GM19324 (cell line): ENCODE measurements around the gene TEX14.
"Not testable (repeated sequence)": the region's sequence is repeated elsewhere in the genome, so short reads cannot be mapped to it uniquely, and the experiment has no call there.

ENCODE experiments used
- ATAC-seq: cut with Tn5 transposase; IDR thresholded peaks from one replicate; pipeline ENCODE4 v1.9.1; 2021; ENCODE audit warnings: mild to moderate bottlenecking, moderate library complexity; ENCODE audit not compliant: unreplicated experiment, low FRiP score

The TEX14 gene

DNA sequence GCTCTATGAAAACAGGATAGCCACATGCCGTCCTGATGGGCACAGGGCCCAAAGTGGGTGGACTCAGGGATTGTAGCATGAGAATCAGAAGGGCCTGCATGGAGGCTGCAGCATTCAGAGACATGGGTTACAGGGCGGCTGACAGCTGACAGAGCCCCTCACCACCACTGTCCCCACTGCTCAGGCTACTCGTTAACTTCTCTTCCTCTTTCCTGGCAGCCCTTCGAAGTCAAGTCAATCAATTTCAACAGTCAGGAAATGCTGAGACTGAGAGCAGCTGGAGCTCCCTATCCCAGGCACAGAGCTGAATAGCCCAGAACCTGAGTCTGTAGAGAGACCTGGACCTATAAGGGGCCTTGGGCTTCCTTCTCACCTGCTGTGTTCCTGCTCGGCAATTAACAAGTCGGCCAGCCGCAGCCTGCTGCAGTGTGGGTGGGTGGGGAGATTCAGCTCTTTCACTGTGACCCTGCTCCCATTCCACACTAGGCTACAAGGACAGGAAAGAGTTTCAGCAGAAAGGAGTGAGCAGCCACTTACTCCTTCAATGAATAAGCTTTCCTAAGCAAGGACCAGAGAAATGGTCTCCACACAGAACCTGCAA lies 76.9 kb downstream of the TEX14 start:
- ATAC-seq: no peak

DNA sequence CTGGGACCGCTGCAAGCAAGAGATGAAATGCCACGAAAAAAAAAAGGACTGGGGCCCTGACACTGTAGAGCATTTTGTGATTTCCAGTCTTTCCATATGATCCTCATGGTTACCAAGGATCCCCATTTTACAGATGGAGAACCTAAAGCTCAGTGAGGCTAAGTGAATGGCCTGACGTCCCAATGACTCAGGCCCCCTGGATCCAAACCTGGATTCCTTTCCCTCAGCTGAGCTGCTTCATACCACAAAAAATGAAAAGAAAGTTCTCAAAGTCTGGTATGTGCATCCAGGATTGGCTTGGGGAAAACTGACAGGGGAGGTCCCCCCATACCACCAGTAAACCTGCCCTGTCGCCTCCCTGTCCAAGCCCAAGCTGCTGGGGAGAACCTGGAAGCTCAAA lies 80.5 kb downstream of the TEX14 start:
- no peak for ATAC-seq

DNA sequence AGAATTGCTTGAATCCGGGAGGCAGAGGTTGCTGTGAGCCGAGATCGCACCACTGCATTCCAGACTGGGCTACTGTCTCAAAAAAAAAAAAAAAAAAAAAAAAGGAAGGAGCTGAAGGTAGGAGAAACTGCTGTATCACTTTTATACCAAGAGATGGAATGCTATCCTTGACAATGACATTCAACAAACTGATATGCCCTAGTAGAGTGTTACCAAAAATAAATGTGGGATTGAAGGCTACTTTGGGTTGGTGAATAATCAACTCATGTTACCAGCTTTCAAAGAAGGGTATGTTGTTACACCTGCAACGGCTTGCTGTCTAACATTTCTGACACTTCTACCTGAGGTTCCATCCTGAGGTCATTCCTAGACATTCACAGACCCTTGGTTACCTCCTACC lies 84.9 kb downstream of the TEX14 start:
- ATAC-seq: no peak

DNA sequence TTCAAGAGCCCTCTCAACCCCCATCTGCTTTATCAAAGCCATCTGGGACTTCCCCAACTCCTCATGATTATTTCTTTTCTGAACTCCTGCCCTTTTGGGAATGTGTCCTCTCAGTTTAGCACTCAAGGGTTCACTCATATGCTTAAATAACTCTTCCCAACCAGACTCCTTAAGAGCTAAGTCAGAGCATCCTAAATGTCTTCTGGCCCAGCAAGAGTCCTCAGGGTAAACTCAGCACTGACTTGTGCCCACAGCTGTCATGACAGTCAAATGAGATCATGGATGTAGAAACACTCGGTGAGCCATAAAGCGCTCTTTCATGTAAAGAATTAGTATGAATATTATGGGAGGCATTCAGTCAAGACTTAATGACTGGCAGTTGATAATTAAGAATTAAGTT lies 85.9 kb downstream of the TEX14 start:
- ATAC-seq: no peak

DNA sequence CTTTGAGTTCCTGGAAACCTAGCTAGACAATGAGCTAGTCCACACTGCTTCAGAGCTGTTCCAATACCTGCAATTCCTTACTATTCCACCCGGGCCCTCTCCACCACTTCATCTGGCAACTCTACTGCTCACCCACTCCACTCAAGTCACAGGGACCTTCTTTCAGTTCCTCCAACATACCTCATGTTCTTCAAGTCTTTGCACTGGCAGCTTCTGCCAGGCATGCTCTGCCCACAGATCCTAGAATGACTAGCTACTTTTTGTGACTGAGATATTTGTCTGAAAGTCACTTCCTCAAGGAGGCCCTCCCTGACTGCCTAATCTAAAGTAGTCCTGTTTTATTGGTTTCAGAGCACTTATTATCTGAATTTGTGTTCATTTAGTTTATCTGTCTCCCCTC lies 86.4 kb downstream of the TEX14 start:
- no peak for ATAC-seq

DNA sequence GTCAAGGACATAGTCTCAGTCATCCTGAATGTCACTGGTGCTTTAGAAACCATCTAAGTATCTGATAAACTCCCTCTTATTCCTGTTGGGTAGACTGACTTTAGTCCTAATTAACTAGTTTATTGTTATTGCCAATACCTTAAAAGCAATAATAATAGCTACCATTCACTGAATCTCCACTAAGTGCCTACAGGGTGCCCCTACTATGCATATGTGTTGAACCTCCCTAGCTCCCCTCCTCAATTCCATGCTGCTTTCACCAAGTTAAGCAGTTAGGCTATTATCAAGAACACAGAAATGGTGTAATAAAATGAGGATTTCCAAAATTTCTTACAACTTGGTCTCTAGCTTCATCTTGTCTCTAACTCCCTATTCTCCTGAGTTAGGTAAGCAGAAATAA lies 89.9 kb downstream of the TEX14 start:
- ATAC-seq: no peak

DNA sequence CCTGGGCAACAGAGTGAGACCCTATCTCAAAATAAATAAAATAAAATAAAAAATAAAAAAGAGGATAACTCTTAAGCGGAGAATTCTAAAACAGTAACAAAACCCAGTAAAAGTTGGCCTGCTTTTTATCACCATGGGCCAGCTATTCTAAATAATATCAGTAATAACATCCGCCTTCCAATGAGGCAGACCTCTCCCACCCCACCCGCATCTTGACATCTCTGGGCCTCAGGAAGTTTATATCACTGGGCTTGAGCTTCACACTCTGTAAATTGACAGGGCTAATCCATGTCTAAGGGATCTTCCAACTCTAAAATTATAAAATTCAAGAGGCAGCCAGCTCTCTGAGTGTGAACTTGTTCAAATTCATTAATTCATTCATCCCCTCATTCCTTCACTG lies 94.5 kb downstream of the TEX14 start:
- ATAC-seq: no peak

DNA sequence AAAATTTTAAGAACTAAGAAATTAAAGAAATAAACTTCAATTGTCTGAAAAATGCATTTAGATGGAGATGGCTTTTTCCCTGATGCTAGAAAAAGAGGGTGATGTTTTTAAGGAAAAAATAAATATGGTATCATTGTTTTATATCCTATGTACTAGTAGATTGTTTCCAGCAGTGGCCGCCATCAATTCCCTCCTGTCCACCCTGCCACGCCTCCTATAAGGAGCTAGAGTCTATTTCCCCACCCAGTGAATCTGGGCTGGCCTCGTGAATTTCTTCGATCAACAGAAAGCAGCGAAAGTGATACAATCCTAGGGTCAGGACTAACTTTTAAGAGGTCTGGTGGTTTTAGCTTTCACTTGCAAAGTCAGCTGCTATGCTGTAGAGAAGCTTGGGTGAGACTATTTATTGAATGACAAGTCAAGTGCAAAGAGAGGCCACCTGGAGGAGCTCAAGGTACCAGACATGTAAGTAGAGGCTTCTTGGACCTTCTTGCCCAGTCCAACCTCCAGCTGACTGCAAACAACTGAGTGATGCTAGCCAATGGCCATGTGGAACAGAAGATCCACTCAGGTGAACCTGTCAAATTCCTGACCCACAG lies 96.6 kb downstream of the TEX14 start:
- no peak for ATAC-seq

DNA sequence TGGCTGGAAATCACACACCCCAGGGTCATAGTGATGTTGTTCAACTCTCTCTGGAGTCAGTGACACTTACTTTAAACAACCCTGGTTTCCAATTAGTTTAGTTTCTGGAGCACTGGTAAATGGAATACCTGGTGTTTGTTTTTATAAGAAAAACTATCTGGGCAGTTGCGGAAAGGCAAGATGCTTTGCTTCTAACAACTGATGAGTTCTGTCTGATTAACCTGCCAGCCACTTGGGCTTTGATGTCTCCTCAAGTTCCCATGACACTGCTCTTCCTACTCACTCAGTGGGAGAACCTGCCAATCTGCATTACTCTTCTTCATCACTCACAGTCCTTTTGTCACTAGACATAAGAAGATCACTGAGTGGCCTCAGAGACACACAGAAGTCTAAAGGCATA lies 98.7 kb downstream of the TEX14 start:
- no peak for ATAC-seq

DNA sequence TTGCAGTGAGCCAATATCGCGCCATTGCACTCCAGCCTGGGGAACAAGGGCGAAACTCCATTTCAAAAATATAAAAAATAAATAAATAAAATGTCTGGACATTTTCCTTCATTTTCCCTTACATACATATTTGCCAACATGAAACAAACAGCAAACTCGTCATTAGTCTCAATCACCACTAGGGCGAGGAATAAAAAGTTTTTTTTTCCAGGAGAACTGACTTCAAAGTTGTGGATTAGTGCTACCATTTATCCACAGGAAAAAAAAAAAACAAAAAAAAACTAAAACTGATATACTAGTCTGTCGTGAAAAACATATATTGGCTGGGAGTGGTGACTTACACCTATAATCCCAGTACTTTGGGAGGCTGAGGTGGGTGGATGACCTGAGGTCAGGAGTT lies 100.4 kb downstream of the TEX14 start:
- no peak for ATAC-seq

DNA sequence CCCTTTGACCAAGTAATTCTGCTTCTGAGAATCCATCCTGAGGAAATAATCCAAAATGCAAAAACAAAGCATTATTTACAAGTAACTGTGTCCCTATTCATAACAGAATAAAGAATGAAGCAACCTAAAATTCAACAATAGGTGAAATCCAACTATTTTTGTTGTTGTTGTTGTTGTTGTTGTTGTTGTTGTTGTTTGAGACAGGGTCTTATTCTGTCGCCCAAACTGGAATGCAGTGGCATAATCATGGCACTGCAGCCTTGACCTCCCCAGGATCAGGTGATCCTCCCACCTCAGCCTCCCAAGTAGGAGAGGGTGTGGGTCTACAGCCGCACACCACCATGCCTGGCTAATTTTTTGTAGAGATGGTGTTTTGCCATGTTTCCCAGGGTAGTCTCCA lies 101.5 kb downstream of the TEX14 start:
- no peak for ATAC-seq

DNA sequence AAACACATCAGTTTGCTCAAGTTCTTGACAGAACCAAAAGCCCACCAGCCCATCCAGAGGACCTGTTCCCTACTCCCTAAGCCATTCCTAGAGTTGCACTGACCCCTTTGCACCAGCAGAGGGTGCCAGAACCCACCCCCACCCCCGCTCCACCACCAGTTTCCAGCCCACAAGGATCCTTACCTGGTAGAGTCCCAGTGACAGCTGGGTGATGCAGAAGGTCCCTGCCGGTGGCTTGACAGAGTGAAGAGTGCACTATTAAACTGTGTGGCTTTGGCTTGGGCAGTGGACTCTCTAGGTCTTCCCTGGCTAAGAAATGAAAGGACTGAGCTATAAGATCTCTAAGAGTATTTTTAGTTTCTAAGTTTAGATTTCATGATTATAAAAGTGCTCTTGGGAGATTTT lies 104.1 kb downstream of the TEX14 start:
- ATAC-seq: no peak

DNA sequence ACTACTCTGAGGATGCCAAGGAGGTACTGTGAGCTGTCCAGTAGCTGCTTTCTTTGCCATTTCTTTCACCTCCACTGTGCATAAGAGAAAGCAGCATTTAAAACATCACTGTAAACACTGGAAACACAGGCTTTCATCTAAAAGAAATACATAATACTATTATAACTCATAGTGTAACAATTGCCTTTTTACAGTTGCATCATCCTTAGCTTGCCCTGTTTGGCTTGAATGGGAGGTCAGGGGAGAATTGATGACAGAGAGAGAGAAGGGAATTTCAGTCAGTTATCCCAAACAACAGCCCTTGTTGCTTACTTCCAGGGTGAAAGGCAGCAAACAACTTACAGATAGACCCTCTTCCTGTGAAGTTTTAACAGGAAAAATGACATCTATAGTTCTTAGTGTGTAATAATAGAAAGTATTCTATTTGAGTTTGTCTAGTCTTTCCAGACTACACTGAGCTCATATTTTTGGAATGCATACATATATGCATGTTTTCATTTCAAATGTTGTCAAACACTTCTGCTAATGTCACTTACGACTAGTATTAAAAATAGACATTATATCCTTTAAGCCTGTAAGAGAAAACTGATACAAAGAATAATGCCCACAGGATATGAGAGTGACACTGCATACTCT lies 105.7 kb downstream of the TEX14 start:
- ATAC-seq: no peak

DNA sequence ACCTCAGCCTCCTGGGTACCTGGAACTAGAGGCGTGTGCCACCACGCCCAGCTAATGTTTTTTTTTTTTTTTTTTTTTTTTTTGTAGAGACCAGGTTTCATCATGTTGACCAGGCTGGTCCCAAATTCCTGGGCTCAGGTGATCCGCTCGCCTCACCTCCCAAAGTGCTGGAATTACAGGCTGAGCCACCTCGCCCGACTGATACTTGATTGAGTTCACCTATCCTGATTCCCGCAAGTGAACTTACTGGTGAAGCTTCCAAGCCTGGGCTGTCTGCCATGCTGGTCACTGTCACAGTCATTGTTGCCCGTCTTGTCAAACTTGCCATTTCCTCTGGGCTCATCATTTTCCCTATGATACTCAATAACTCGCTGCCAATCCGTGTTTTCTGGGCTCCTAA lies 106.3 kb downstream of the TEX14 start:
- no peak for ATAC-seq

DNA sequence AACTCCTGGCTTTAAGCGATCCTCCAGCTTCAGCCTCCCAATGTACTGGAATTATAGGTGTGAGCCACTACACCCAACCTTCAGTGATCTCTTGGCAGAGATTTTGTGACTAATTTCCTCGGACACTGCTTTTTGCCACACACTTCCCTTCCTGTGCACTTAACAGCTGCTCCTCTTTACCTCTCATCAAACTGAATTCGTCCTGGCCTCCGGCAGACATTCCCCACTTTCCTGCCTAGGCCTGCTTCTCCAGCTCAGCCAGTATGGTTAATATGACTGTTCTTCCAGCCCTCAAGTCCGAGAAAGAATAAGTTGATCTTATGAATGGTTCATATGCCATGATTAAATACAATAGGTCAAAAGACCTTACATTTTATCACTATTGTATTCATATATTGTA lies 108.4 kb downstream of the TEX14 start:
- no peak for ATAC-seq

DNA sequence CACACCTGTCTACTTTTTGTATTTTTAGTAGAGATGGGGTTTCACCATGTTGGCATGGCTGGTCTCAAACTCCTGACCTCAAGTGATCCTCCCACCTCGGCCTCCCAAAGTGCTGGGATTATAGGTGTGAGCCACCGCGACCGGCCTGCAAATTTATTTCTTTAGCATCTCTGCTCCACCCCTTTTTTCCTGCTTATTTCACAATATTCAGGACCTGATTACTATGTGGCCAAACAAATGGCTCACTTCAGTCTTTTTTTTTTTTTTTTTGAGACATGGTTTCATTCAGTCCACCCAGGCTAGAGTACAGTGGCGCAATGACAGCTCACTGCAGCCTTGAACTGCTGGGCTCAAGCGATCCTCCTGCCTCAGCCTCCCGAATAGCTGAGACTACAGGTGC lies 109.1 kb downstream of the TEX14 start:
- ATAC-seq: not testable (repeated sequence)

DNA sequence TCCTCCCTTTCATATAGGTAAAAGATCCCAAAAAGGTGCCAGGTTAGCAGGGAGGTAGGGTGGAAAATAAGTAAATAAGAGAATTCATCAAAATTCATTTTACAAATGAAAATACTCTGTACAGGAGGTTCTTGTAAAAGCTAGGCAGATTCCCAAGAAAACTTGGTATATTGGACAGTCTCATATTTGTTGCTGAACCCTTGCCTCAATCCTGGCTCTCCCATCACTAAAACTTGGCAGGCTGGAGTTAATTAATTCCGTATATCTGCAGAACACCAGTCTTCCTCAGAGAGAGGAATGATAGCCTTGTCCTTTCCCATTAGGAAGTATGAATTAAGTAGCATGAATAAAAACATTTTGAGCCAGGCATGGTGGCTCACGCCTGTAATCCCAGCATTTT lies 111.2 kb downstream of the TEX14 start:
- ATAC-seq: no peak

DNA sequence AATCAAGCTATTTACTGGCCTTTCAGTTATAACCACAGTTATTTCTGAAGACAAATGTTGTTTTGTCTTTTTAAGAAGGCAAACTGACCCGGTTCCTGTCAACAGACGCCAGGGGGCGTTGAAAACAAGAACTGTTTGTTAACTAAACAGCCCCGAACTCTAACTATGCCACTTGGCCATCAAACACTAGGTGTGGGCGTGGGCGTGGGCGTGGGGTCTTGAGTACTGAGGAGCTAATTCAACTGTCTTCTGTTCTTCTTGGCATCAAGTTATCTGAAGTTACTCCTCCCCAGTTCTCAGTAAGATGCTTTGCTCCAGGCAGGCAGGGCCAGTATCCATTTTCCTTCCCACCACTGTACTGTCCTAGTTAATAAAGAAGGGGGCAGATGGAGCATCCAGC lies 114.1 kb downstream of the TEX14 start:
- ATAC-seq: no peak

DNA sequence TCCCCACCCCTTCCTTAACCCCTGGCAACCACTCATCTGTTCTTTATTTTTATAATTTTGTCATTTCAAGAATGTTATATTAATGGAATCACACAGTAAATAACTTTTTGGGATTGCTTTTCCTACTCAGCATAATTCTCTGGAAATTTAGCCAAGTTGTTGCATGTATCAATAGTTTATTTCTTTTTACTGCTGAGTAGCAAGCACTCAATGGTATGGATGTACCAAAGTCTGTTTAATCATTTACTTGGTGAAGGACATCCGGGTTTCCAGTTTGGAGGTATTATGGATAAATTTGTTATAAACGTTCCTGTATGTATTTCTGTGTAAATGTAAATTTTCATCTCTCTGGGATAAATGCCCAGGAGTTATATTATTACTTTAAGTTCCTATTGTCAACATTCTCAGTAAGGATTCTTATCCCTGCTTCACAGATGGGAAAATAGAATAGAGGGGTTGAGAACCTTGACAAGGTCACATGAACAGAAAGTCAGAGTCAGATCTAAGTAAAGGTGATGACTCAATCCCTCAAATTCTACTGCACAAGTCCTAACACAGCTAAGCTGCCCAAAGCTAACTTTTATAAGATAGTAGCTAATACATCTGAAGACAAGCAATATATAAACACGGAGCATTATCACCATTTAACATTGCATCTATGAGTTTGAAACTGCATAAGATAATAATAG lies 115.0 kb downstream of the TEX14 start:
- no peak for ATAC-seq

DNA sequence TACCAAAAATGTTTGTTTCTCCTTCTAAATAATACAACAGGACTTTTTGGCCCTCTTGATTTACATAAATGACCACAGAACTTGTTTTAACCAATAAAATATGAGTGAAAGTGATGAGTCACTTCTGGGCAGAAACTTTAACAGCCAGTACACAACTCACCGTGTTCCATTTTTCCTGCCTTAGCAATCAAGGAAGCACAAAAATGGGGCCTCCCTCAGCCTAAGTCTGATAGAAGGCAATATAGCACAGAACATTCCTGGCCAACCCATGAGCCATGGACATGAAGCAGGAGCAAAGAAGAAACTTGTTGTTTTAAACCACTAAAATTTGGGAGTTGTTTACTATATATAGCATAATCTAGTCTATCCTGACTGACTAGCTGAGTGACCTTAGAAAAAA lies 116.3 kb downstream of the TEX14 start:
- no peak for ATAC-seq

DNA sequence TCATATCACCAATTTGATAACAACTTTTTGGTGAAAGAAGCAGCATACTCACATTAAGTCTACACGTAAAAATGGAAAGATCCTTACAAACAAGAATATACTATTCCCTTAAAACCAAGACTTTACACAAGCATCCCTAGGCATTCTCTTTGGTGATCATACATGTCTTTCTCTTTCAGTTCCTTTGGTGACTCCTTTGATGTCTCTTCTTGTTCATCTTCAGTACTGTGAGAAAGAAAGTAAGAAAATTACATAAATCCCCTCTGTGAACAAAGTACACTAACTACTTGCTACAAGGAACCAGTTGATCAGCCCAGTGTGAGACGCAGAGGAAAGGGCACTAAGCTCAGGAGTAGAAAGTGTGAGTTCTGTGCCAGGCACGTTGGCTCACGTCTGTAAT lies 117.8 kb downstream of the TEX14 start:
- ATAC-seq: no peak

DNA sequence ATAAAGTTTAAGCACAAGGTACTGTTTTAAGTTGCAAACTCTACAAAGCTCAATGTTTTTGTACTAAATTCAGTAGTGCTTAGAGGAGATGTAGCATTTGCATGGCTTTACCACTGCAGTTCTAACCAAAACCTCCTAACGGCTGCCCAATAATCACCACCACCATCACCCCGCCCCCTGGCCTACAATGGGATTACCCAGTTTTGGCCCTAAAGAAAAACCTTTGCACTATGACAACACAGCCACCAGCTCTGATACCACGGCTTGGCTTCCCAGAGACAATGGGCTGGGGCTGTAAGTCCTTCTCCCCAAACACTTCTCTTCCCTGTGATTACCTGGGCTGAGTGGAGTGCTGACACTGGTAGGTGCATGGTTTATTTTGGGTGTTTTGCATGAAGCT lies 119.0 kb downstream of the TEX14 start:
- ATAC-seq: no peak
